ENCODE data around the gene COPRS. TPM values are rescaled to one million over a fixed set of nuclear protein-coding genes. Genes with fewer than 3 reads are reported as not detected.

Gene COPRS
- total RNA-seq, 2 donors from 2014 or later = 21.5 to 30.6 TPM

GRCh38 chr17:31877911-31878702 lies 19.1 kb upstream of the COPRS start:
- H3K4me3 ChIP-seq = no peak overlapping the region
- TF ChIP-seq CTCF (IDR thresholded peaks at IDR 0.05) = no peak
- no peak overlapping the region for H3K27ac ChIP-seq
- DNase-seq = no peak
- H3K4me1 ChIP-seq = no peaks in the 10 kb centered on the region
- H3K9ac ChIP-seq (ENCODE audit: low read depth in 2 of 2, low read length in 2 of 2) = no peak overlapping the region
- H3K9me3 ChIP-seq = no peaks in the 10 kb centered on the region
- no peaks in the 10 kb centered on the region for H3K27me3 ChIP-seq
- H3K36me3 ChIP-seq = peaks cover 5% of the 10 kb centered on the region
- intact Hi-C loops (cut with DNase I) = no loop called here

- Histone ChIP-seq H3K36me3 (peaks cover 13% of the 10 kb centered on the region), H3K27ac (no peak overlapping the region), H3K4me1 (no peaks in the 10 kb centered on the region), H3K4me3 (no peak overlapping the region), H3K27me3 (no peaks in the 10 kb centered on the region), H3K9ac (ENCODE audit: low read depth in 2 of 2, low read length in 2 of 2) (no peak overlapping the region), H3K9me3 (no peaks in the 10 kb centered on the region)
- DNase-seq = no peak
- intact Hi-C loops (cut with DNase I) = no loop called here
- TF ChIP-seq CTCF (IDR thresholded peaks at IDR 0.05) = no peak
Observed at GRCh38 chr17:31877341-31877740, 18.3 kb upstream of the COPRS start.

- no peaks in the 10 kb centered on the region for H3K4me1 ChIP-seq
- no peaks in the 10 kb centered on the region for H3K27me3 ChIP-seq
- H3K9ac ChIP-seq (ENCODE audit: low read depth in 2 of 2, low read length in 2 of 2) = no peak overlapping the region
- H3K36me3 ChIP-seq = peaks cover 14% of the 10 kb centered on the region
- no peak for DNase-seq
- no peaks in the 10 kb centered on the region for H3K9me3 ChIP-seq
- no peak overlapping the region for H3K4me3 ChIP-seq
- intact Hi-C loops (cut with DNase I) = no loop called here
- TF ChIP-seq CTCF (IDR thresholded peaks at IDR 0.05) = no peak
- H3K27ac ChIP-seq = no peak overlapping the region
Observed at GRCh38 chr17:31875081-31875480, 16.0 kb upstream of the COPRS start.

- TF ChIP-seq CTCF (IDR thresholded peaks at IDR 0.05) = no peak
- Histone ChIP-seq H3K9ac (ENCODE audit: low read depth in 2 of 2, low read length in 2 of 2) (no peak overlapping the region), H3K9me3 (no peaks in the 10 kb centered on the region), H3K4me3 (no peak overlapping the region), H3K27me3 (no peaks in the 10 kb centered on the region), H3K36me3 (peaks cover 15% of the 10 kb centered on the region), H3K27ac (no peak overlapping the region), H3K4me1 (no peaks in the 10 kb centered on the region)
- intact Hi-C loops (cut with DNase I) = loop anchor here (5.0 kb wide), 1 partner anchor 32 kb away; the partner anchor contains the start of gene UTP6
- no peak for DNase-seq
Observed at GRCh38 chr17:31869797-31870568, 10.9 kb upstream of the COPRS start.

GRCh38 chr17:31869031-31869430 lies 10.0 kb upstream of the COPRS start:
- Histone ChIP-seq H3K27ac (no peak overlapping the region), H3K9ac (ENCODE audit: low read depth in 2 of 2, low read length in 2 of 2) (no peak overlapping the region), H3K4me3 (no peak overlapping the region), H3K4me1 (no peaks in the 10 kb centered on the region), H3K9me3 (no peaks in the 10 kb centered on the region), H3K36me3 (peaks cover 21% of the 10 kb centered on the region), H3K27me3 (no peaks in the 10 kb centered on the region)
- intact Hi-C loops (cut with DNase I) = loop anchor here (5.0 kb wide), 1 partner anchor 33 kb away; the partner anchor contains the start of gene UTP6
- no peak for DNase-seq
- no peak for TF ChIP-seq CTCF (IDR thresholded peaks at IDR 0.05)
